Measurements from ENCODE around the gene TOP3B. TPM values are rescaled to one million over a fixed set of nuclear protein-coding genes. Genes with fewer than 3 reads are reported as not detected.

TOP3B gene
- total RNA-seq, 4 donors from 2014 or later, result 24.7 to 39.3 (median 29.3) TPM

- 96% methylated on average over 15 of the region's 16 CpGs for WGBS, 2 donors
- no peak overlapping the region for H3K27ac ChIP-seq
- peaks cover 49 to 74% of the 10 kb centered on the region in 2 donors for H3K36me3 ChIP-seq
- no peaks in the 10 kb centered on the region for H3K4me1 ChIP-seq
- H3K9me3 ChIP-seq, result no peaks in the 10 kb centered on the region
- TF ChIP-seq POLR2A (IDR thresholded peaks at IDR 0.05), result no peak
- DNase-seq, result no peak
- H3K4me3 ChIP-seq (replicated peaks in 1 of 3), result no peak overlapping the region
- no peaks in the 10 kb centered on the region for H3K27me3 ChIP-seq
- intact Hi-C loops (cut with DNase I), result no loop called here
These were observed 15.7 kb downstream of the TOP3B start for GRCh38 chr22:21966643-21967516.

DNA sequence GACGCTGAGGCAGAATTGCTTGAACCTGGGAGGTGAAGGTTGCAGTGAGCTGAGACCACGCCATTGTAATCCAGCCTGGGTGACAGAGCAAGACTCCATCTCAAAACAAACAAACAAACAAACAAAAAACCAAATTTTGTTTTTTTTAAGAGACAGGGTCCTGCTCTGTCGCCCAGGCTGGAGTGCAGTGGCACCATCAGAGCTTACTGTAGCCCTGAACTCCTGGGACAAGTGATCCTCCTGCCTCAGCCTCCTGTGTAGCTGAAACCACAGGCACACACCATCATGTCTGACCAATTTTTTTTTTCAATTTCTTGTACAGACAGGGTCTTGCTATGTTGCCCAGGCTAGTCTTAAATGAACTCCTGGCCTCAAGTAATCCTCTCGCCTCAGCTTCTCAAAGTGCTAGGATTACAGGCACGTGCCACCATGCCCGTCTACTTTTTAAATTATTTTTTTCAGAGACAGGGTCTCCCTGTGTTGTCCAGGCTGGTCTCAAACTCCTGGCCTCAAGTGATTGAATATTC is 16.8 kb downstream of the TOP3B start:
- H3K4me3 ChIP-seq (replicated peaks in 1 of 3), result no peak overlapping the region
- WGBS, 2 donors, result 93 to 98% methylated on average over 6 of the region's 6 CpGs
- H3K27me3 ChIP-seq, result no peaks in the 10 kb centered on the region
- intact Hi-C loops (cut with DNase I), result no loop called here
- no peak for DNase-seq
- peaks cover 40 to 69% of the 10 kb centered on the region in 2 donors for H3K36me3 ChIP-seq
- H3K27ac ChIP-seq, result no peak overlapping the region
- no peaks in the 10 kb centered on the region for H3K4me1 ChIP-seq
- H3K9me3 ChIP-seq, result no peaks in the 10 kb centered on the region
- TF ChIP-seq POLR2A (IDR thresholded peaks at IDR 0.05), result no peak
- TF ChIP-seq, protein P1, sequence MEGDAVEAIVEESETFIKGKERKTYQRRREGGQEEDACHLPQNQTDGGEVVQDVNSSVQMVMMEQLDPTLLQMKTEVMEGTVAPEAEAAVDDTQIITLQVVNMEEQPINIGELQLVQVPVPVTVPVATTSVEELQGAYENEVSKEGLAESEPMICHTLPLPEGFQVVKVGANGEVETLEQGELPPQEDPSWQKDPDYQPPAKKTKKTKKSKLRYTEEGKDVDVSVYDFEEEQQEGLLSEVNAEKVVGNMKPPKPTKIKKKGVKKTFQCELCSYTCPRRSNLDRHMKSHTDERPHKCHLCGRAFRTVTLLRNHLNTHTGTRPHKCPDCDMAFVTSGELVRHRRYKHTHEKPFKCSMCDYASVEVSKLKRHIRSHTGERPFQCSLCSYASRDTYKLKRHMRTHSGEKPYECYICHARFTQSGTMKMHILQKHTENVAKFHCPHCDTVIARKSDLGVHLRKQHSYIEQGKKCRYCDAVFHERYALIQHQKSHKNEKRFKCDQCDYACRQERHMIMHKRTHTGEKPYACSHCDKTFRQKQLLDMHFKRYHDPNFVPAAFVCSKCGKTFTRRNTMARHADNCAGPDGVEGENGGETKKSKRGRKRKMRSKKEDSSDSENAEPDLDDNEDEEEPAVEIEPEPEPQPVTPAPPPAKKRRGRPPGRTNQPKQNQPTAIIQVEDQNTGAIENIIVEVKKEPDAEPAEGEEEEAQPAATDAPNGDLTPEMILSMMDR (IDR thresholded peaks at IDR 0.05), result no peak

- WGBS, 2 donors, result 97 to 100% methylated on average over 3 to 6 of the region's 6 CpGs
- Histone ChIP-seq H3K9me3 (no peaks in the 10 kb centered on the region), H3K27ac (no peak overlapping the region), H3K4me1 (no peaks in the 10 kb centered on the region), H3K4me3 (replicated peaks in 1 of 3) (no peak overlapping the region), H3K27me3 (no peaks in the 10 kb centered on the region), H3K36me3 (peaks cover 40 to 62% of the 10 kb centered on the region in 2 donors)
- intact Hi-C loops (cut with DNase I), result no loop called here
- no peak for DNase-seq
- TF ChIP-seq, protein P1 (IDR thresholded peaks at IDR 0.05), result no peak
- TF ChIP-seq POLR2A (IDR thresholded peaks at IDR 0.05), result no peak
These were observed 17.6 kb downstream of the TOP3B start for GRCh38 chr22:21964918-21965484.

DNA sequence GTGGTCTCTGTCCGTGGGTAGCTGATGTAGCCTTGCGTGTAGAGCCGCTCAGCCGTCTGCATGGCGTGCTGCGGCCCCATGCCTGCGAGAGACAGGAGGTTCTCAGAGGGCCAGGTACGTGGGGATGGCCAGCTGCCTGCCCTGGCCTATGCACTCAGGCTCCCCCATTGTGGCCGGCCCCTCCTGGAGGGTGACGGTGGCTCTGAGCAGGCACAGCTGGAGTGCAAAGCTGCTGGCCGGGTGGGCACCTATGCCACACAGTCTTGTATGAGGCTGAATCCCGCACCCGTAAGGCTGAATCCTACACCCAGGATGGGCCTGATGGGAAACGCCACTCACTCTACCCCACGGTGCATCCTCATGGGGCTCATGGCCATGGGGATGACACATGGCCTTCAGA is 18.4 kb downstream of the TOP3B start:
- no peak for TF ChIP-seq POLR2A (IDR thresholded peaks at IDR 0.05)
- TF ChIP-seq, protein P1 (IDR thresholded peaks at IDR 0.05), result no peak
- no peaks in the 10 kb centered on the region for H3K27me3 ChIP-seq
- no peak overlapping the region for H3K27ac ChIP-seq
- no peak overlapping the region for H3K4me3 ChIP-seq (replicated peaks in 1 of 3)
- intact Hi-C loops (cut with DNase I), result no loop called here
- peaks cover 41 to 55% of the 10 kb centered on the region in 2 donors for H3K36me3 ChIP-seq
- no peak for DNase-seq
- no peaks in the 10 kb centered on the region for H3K9me3 ChIP-seq
- H3K4me1 ChIP-seq, result no peaks in the 10 kb centered on the region
- WGBS, 2 donors, result 94 to 97% methylated on average over 5 to 12 of the region's 15 CpGs

- Histone ChIP-seq H3K9me3 (no peaks in the 10 kb centered on the region), H3K27me3 (no peaks in the 10 kb centered on the region), H3K4me3 (replicated peaks in 1 of 3) (no peak overlapping the region), H3K27ac (no peak overlapping the region), H3K36me3 (peaks cover 45 to 52% of the 10 kb centered on the region in 2 donors), H3K4me1 (no peaks in the 10 kb centered on the region)
- WGBS, 2 donors, result 93 to 98% methylated on average over 16 of the region's 19 CpGs
- TF ChIP-seq, protein P1 (IDR thresholded peaks at IDR 0.05), result no peak
- no peak for TF ChIP-seq POLR2A (IDR thresholded peaks at IDR 0.05)
- intact Hi-C loops (cut with DNase I), result no loop called here
- no peak for DNase-seq
These were observed 18.8 kb downstream of the TOP3B start for GRCh38 chr22:21963790-21964211.
